Testis (tissue), 2 donors: ENCODE measurements around the gene GALR3.

Source experiments
- CTCF ChIP-seq, 3 experiments: fragments of 450-650 bp in 2 of 3; fragments of 200-600 bp in 1 of 3; sonication (generic) in 1 of 3; IDR thresholded peaks; one replicate each; pipeline ENCODE4 v1.5.1; 2016 to 2019; ENCODE audit warnings: antibody characterized with exemption in 3 of 3, mild to moderate bottlenecking in 2 of 3, moderate library complexity in 1 of 3
- POLR2A ChIP-seq: fragments of 450-650 bp; IDR thresholded peaks from one replicate; pipeline ENCODE4 v1.6.1; 2017; ENCODE audit warnings: antibody characterized with exemption, mild to moderate bottlenecking, moderate library complexity

DNA sequence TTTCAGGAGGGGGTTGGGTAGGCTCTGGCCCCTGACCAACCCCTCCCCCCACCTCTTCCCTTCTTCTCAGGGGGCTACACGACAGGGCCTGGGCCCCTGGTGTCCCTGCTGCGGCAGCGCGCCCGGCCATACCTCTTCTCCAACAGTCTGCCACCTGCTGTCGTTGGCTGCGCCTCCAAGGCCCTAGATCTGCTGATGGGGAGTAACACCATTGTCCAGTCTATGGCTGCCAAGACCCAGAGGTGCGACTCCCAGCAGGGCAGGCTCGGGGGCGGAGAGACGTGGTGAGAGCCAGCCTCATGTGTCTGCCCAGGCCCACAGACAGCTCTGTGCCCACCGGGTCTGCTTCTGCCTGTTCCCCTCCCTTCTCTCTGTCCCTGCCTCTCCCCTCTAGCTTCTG lies 7.6 kb upstream of the GALR3 start:
- TF ChIP-seq CTCF (IDR thresholded peaks at IDR 0.05) (no peak), POLR2A (no peak)
